H1 (cell line): Measurements from ENCODE around the gene NXPH1. TPM values are rescaled to one million over a fixed set of nuclear protein-coding genes. Genes with fewer than 3 reads are reported as not detected.
A peak's percentile ranks its signal among the peaks of the same experiment; 100 is the strongest.
"Not testable (repeated sequence)": the region's sequence is repeated elsewhere in the genome, so short reads cannot be mapped to it uniquely, and the experiment has no call there.

Source experiments
- CTCF ChIA-PET: fragments of 300-600 bp; sonication (Branson Sonifier 250); formaldehyde crosslinking; loops from one replicate; lab custom pipeline; 2021; ENCODE audit not compliant: partially characterized antibody; lab: Charles Lee
- POLR2A ChIA-PET: fragments of 300-600 bp; sonication (Branson Sonifier 250); formaldehyde crosslinking; loops from one replicate; lab custom pipeline; 2021; ENCODE audit warnings: inconsistent platforms; ENCODE audit not compliant: partially characterized antibody; lab: Charles Lee
- DNase-seq, 2 experiments: peaks; one replicate each; pipeline versions ENCODE4 v3.0.0 to v3.0.0-alpha.2; 2010 to 2022; ENCODE audit warnings: low spot score in 2 of 2, low read depth in 1 of 2, mixed read lengths in 1 of 2
- FAIRE-seq: peaks from 2 replicates; lab custom pipeline; 2011; peaks lifted over from hg19 to GRCh38; lab: Jason Lieb, UNC
- H2AFZ ChIP-seq: 2 replicates; pipeline ENCODE4 v1.8.1; 2012; ENCODE audit warnings: low read length, inconsistent platforms
- H2AK5ac ChIP-seq: 2 replicates; pipeline ENCODE4 v1.6.1; 2013; ENCODE audit warnings: low read depth, low read length
- H2BK120ac ChIP-seq: replicated peaks from 2 replicates; pipeline ENCODE3; 2013; ENCODE audit warnings: low read depth, low read length, inconsistent platforms
- H2BK12ac ChIP-seq: 2 replicates; pipeline ENCODE4 v1.6.1; 2013; ENCODE audit warnings: low read depth, low read length
- H2BK15ac ChIP-seq: 2 replicates; pipeline ENCODE4 v1.6.1; 2013; ENCODE audit warnings: low read length
- H2BK20ac ChIP-seq: 2 replicates; pipeline ENCODE4 v1.6.1; 2013; ENCODE audit warnings: low read length
- H2BK5ac ChIP-seq: 2 replicates; pipeline ENCODE4 v1.6.1; 2013; ENCODE audit warnings: low read depth, low read length
- H3K14ac ChIP-seq: 2 replicates; pipeline ENCODE4 v1.6.1; 2013; ENCODE audit warnings: inconsistent platforms; ENCODE audit not compliant: insufficient read length
- H3K18ac ChIP-seq: 2 replicates; pipeline ENCODE4 v1.6.1; 2013; ENCODE audit warnings: low read length; ENCODE audit errors: extremely low read depth
- H3K23ac ChIP-seq: 2 replicates; pipeline ENCODE4 v1.6.1; 2013; ENCODE audit warnings: inconsistent platforms; ENCODE audit not compliant: insufficient read length
- H3K23me2 ChIP-seq: 2 replicates; pipeline ENCODE4 v1.6.1; 2013; ENCODE audit warnings: low read depth, low read length
- H3K27ac ChIP-seq: 2 replicates; pipeline ENCODE4 v1.6.1; 2011; ENCODE audit warnings: low read depth, low read length, inconsistent platforms
- H3K27me3 ChIP-seq, 4 experiments: replicated peaks in 1 of 4; 1 replicate in 1 of 4; 2 replicates in 3 of 4; pipeline versions ENCODE4 v1.6.1 to v1.8.1; 2011 to 2013; ENCODE audit warnings: low read length in 3 of 4, mild to moderate bottlenecking in 3 of 4, inconsistent platforms in 2 of 4, mixed read lengths in 2 of 4, moderate library complexity in 1 of 4; ENCODE audit not compliant: control insufficient read depth in 3 of 4, insufficient read depth in 3 of 4; ENCODE audit errors: extremely low read depth in 1 of 4
- H3K36me3 ChIP-seq, 4 experiments: 2 replicates each; pipeline versions ENCODE4 v1.6.1 to v1.8.1; 2011 to 2013; ENCODE audit warnings: mild to moderate bottlenecking in 4 of 4, low read length in 3 of 4, moderate library complexity in 2 of 4, control low read depth in 1 of 4, inconsistent platforms in 1 of 4; ENCODE audit not compliant: insufficient read depth in 4 of 4, control insufficient read depth in 2 of 4
- H3K4ac ChIP-seq: replicated peaks from 2 replicates; pipeline ENCODE3; 2013; ENCODE audit warnings: low read length, low read depth, mixed read lengths, inconsistent platforms; ENCODE audit not compliant: insufficient read length
- H3K4me1 ChIP-seq, 4 experiments: replicated peaks in 1 of 4; 1 replicate in 1 of 4; 2 replicates in 3 of 4; pipeline versions ENCODE4 v1.6.1 to v1.8.1; 2011 to 2013; ENCODE audit warnings: low read length in 3 of 4, inconsistent platforms in 2 of 4, mixed read lengths in 1 of 4; ENCODE audit not compliant: insufficient read depth in 4 of 4, control insufficient read depth in 3 of 4
- H3K4me2 ChIP-seq, 2 experiments: 2 replicates each; pipeline versions ENCODE4 v1.6.1 to v1.8.1; 2011 to 2013; ENCODE audit warnings: low read depth in 2 of 2, low read length in 2 of 2, control low read depth in 1 of 2, inconsistent platforms in 1 of 2, mild to moderate bottlenecking in 1 of 2; ENCODE audit not compliant: insufficient read depth in 1 of 2
- H3K4me3 ChIP-seq, 4 experiments: fragments of 200-600, 300-600 bp in 1 of 4; sonication (generic), shearing (Covaris generic), sonication (Bioruptor Twin) in 1 of 4; 2 replicates each; pipeline versions ENCODE4 v1.5.1 to v1.8.1; 2011 to 2016; ENCODE audit warnings: low read length in 4 of 4, low read depth in 3 of 4, control low read depth in 2 of 4, inconsistent platforms in 2 of 4, mild to moderate bottlenecking in 2 of 4, mixed read lengths in 1 of 4, moderate library complexity in 1 of 4; ENCODE audit not compliant: insufficient read depth in 2 of 4; ENCODE audit errors: extremely low read depth in 1 of 4
- H3K56ac ChIP-seq: replicated peaks from 2 replicates; pipeline ENCODE3; 2013; ENCODE audit warnings: low read depth, mild to moderate bottlenecking, mixed read lengths, low read length, inconsistent platforms; ENCODE audit not compliant: insufficient read length
- H3K79me1 ChIP-seq: 2 replicates; pipeline ENCODE4 v1.6.1; 2013; ENCODE audit warnings: low read depth, low read length, control low read depth
- H3K79me2 ChIP-seq, 2 experiments: 2 replicates each; pipeline versions ENCODE4 v1.6.1 to v1.8.1; 2012 to 2013; ENCODE audit warnings: low read length in 2 of 2, mild to moderate bottlenecking in 2 of 2, inconsistent platforms in 1 of 2; ENCODE audit not compliant: insufficient read depth in 2 of 2, control insufficient read depth in 1 of 2
- H3K9ac ChIP-seq, 4 experiments: replicated peaks in 1 of 4; 1 replicate in 1 of 4; 2 replicates in 3 of 4; pipeline versions ENCODE4 v1.6.1 to v1.8.1; 2011 to 2013; ENCODE audit warnings: low read depth in 3 of 4, low read length in 3 of 4, control low read depth in 2 of 4, mild to moderate bottlenecking in 2 of 4, moderate library complexity in 2 of 4, inconsistent platforms in 1 of 4; ENCODE audit errors: extremely low read depth in 1 of 4
- H3K9me3 ChIP-seq, 2 experiments: 2 replicates each; pipeline versions ENCODE4 v1.6.1 to v1.8.1; 2012 to 2013; ENCODE audit warnings: mild to moderate bottlenecking in 2 of 2, moderate library complexity in 2 of 2, control low read depth in 1 of 2, inconsistent platforms in 1 of 2, low read depth in 1 of 2, low read length in 1 of 2, mixed read lengths in 1 of 2; ENCODE audit not compliant: insufficient read depth in 2 of 2
- H4K20me1 ChIP-seq, 2 experiments: replicated peaks in 1 of 2; 2 replicates each; pipeline versions ENCODE3 to v1.8.1; 2011 to 2013; ENCODE audit warnings: inconsistent platforms in 2 of 2, low read length in 2 of 2, mild to moderate bottlenecking in 1 of 2; ENCODE audit not compliant: insufficient read depth in 2 of 2, control insufficient read depth in 1 of 2
- H4K5ac ChIP-seq: 2 replicates; pipeline ENCODE4 v1.6.1; 2013; ENCODE audit warnings: low read length, low read depth, mixed read lengths, inconsistent platforms; ENCODE audit not compliant: insufficient read length
- H4K8ac ChIP-seq: 2 replicates; pipeline ENCODE4 v1.8.0; 2013; ENCODE audit warnings: mild to moderate bottlenecking, moderate library complexity, low read length, inconsistent platforms; ENCODE audit not compliant: insufficient read depth; ENCODE audit errors: extremely low read depth
- H4K91ac ChIP-seq: replicated peaks from 2 replicates; pipeline ENCODE3; 2013; ENCODE audit warnings: low read length, mixed read lengths, inconsistent platforms; ENCODE audit not compliant: insufficient read length
- CREB1 ChIP-seq: IDR thresholded peaks from 2 replicates; pipeline ENCODE4 v1.6.1; 2012; ENCODE audit warnings: inconsistent platforms
- RXRA ChIP-seq: IDR thresholded peaks from 2 replicates; pipeline ENCODE4 v1.6.1; 2011; ENCODE audit warnings: low read depth, mild to moderate bottlenecking, low read length, moderate library complexity; ENCODE audit not compliant: insufficient read depth
- SAP30 ChIP-seq: fragments of 300-600 bp; sonication (generic); IDR thresholded peaks from 2 replicates; pipeline ENCODE4 v1.7.1; 2012; ENCODE audit warnings: low read length, moderate library complexity, mild to moderate bottlenecking, inconsistent platforms; ENCODE audit not compliant: insufficient read depth, insufficient replicate concordance
- WGBS, 2 experiments: shearing (Covaris generic) in 1 of 2; methylation state at CpG; one replicate each; pipeline versions ENCODE4 v1.1.6 to v1.1.7; 2013 to 2015; ENCODE audit warnings: low lambda C conversion rate in 2 of 2, mixed read lengths in 2 of 2, inconsistent platforms in 1 of 2, low coverage in 1 of 2, missing lambda C conversion rate in 1 of 2; ENCODE audit not compliant: insufficient replicate concordance in 2 of 2, insufficient coverage in 1 of 2, insufficient read length in 1 of 2; ENCODE audit errors: extremely low coverage in 1 of 2, missing lambda C conversion rate in 1 of 2; 5-methylcytosine and 5-hydroxymethylcytosine counted together
- polyA plus RNA-seq, 7 experiments: library from polyadenylated mRNA; depleted of rRNA in 3 of 7; stranded (reverse) in 5 of 7; unstranded in 2 of 7; fragments of >200 nt in 5 of 7; fragments of 200-250 nt in 2 of 7; gene quantifications; 1 replicate in 5 of 7; 2 replicates in 1 of 7; 4 replicates in 1 of 7; pipeline versions ENCODE4 v1.2.1 to v1.2.3, GENCODE V29; 2011 to 2013; ENCODE audit warnings: missing spikeins in 2 of 7, mixed read lengths in 2 of 7
- total RNA-seq: library from RNA; stranded (reverse); fragmentation: NEBNext Ultra II Directional; extraction: Animal tissue kit (Norgen Biotek cat#: 25700); gene quantifications from 2 replicates; pipeline ENCODE4 v1.2.1, GENCODE V29; 2021

The NXPH1 gene
- total and polyA plus RNA-seq, 2 of the 8 experiments (the other 6 are each of a cell fraction or from before 2014, with no cell fraction given): 0.14 to 1.0 TPM

DNA sequence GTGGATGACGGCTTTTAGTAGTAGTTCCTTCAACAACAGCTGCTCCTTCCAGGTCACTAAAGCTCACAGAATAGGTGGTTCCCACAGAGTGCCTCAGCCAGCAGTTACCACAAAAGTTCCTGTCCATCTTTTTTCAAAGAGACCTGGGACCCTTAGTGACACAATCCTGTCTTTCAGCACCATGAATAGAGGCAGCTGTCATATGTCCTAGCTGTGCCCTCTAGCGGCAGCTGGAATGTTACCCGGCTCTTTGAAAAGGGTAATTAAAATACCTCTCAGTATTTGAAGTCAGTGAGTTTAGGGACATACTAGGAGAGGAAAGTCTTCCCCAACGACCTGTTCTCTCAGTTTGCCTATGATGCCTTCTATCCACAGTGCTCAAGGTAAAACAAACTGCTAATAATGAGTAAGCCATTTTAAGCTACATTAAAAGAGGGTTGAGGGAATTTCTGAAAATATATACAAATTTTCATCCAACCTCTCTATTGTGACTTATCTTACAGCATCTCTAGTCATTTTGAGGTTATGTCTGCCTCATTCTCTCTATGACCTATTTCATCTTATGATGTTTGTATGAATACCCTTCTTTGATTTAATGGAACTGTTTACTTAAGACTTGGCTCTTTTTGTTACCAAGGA is 290.8 kb downstream of the NXPH1 start (continued):
- TF ChIP-seq SAP30: no peak
- no peak for TF ChIP-seq RXRA
- peak; percentile 11; the same call in 1 of the 2 replicates for TF ChIP-seq CREB1

DNA sequence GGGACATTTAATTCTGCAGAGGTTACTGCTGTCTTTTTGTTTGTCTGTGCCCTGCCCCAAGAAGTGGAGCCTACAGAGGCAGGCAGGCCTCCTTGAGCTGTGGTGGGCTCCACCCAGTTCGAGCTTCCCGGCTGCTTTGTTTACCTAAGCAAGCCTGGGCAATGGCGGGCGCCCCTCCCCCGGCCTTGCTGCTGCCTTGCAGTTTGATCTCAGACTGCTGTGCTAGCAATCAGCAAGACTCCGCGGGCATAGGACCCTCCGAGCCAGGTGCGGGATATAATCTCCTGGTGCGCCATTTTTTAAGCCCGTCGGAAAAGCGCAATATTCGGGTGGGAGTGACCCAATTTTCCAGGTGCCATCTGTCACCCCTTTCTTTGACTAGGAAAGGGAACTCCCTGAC is 298.3 kb downstream of the NXPH1 start:
- H4K20me1 ChIP-seq, H3K4me1 ChIP-seq, H3K56ac ChIP-seq, DNase-seq, FAIRE-seq, H3K23ac ChIP-seq, H2BK20ac ChIP-seq, H3K27me3 ChIP-seq, H3K27ac ChIP-seq, H3K4ac ChIP-seq, H4K5ac ChIP-seq, H3K4me3 ChIP-seq, H3K36me3 ChIP-seq, H3K9ac ChIP-seq, H2BK15ac ChIP-seq, H2AFZ ChIP-seq, H3K23me2 ChIP-seq, H2BK120ac ChIP-seq, H3K4me2 ChIP-seq, H3K79me1 ChIP-seq, H4K91ac ChIP-seq, H4K8ac ChIP-seq, H2BK12ac ChIP-seq, H2BK5ac ChIP-seq, H2AK5ac ChIP-seq, H3K18ac ChIP-seq, H3K14ac ChIP-seq, POLR2A ChIA-PET, H3K79me2 ChIP-seq: not testable (repeated sequence)
- CTCF ChIA-PET: interaction anchor here (1.1 to 1.6 kb wide), 2 partner anchors 8 to 220 kb away, joined by 3 to 6 read pairs; no protein-coding TSS in a partner anchor
- peaks cover 3 to 10% of the 10 kb centered on the region in 2 experiments; a peak in 3 of 4 replicates for H3K9me3 ChIP-seq
- WGBS, 2 experiments: 95% methylated on average over 11 of the region's 14 CpGs; no CpG with 5 or more reads in 1 of the 2 experiments
